H1 (cell line): Measurements from ENCODE around the gene STAG1. TPM values are rescaled to one million over a fixed set of nuclear protein-coding genes. Genes with fewer than 3 reads are reported as not detected.

Source experiments
- CHD7 ChIP-seq: fragments of 300-600 bp; sonication (generic); IDR thresholded peaks from 2 replicates; pipeline ENCODE4 v1.7.1; 2012; ENCODE audit warnings: low read length, moderate library complexity, mild to moderate bottlenecking, inconsistent platforms; ENCODE audit not compliant: insufficient replicate concordance
- FOSL1 ChIP-seq: IDR thresholded peaks from 2 replicates; pipeline ENCODE4 v1.6.1; 2011; ENCODE audit warnings: mild to moderate bottlenecking, low read depth, low read length, moderate library complexity; ENCODE audit not compliant: insufficient read depth
- GTF2F1 ChIP-seq: IDR thresholded peaks from 2 replicates; pipeline ENCODE4 v1.6.1; 2012; ENCODE audit warnings: low read depth, low read length, improper control_type of control experiment, borderline replicate concordance
- SP2 ChIP-seq: IDR thresholded peaks from 2 replicates; pipeline ENCODE4 v1.6.1; 2012; ENCODE audit warnings: mild to moderate bottlenecking, low read length, inconsistent platforms
- ZNF274 ChIP-seq: IDR thresholded peaks from 2 replicates; pipeline ENCODE4 v1.7.0; 2012; ENCODE audit warnings: low read length, borderline replicate concordance; ENCODE audit errors: extremely low read depth
- polyA plus RNA-seq, 7 experiments: library from polyadenylated mRNA; depleted of rRNA in 3 of 7; stranded (reverse) in 5 of 7; unstranded in 2 of 7; fragments of >200 nt in 5 of 7; fragments of 200-250 nt in 2 of 7; gene quantifications; 1 replicate in 5 of 7; 2 replicates in 1 of 7; 4 replicates in 1 of 7; pipeline versions ENCODE4 v1.2.1 to v1.2.3, GENCODE V29; 2011 to 2013; ENCODE audit warnings: missing spikeins in 2 of 7, mixed read lengths in 2 of 7
- total RNA-seq: library from RNA; stranded (reverse); fragmentation: NEBNext Ultra II Directional; extraction: Animal tissue kit (Norgen Biotek cat#: 25700); gene quantifications from 2 replicates; pipeline ENCODE4 v1.2.1, GENCODE V29; 2021

The STAG1 gene
- total and polyA plus RNA-seq, 2 of the 8 experiments (the other 6 are each of a cell fraction or from before 2014, with no cell fraction given) = 4.6 to 23.4 TPM

GRCh38 chr3:136783708-136784191 lies 31.6 kb upstream of the STAG1 start (continued):
- TF ChIP-seq CHD7 (no peak), SP2 (no peak), FOSL1 (no peak), GTF2F1 (no peak), ZNF274 (no peak)
- TF ChIP-seq, all 59 proteins: peak for 0
